Hematopoietic multipotent progenitor cell treated with erythropoietin and hydrocortisone succinate and interleukin-3 and kit ligand, for 15 days (in vitro differentiated cells): Measurements from ENCODE around the gene EEFSEC.

Experiments
- DNase-seq: peaks from one replicate; pipeline ENCODE4 v3.0.0-alpha.2; 2015; ENCODE audit warnings: low spot score

The EEFSEC gene

GRCh38 chr3:128448491-128448890 lies 295.2 kb downstream of the EEFSEC start:
- no peak for DNase-seq

DNA sequence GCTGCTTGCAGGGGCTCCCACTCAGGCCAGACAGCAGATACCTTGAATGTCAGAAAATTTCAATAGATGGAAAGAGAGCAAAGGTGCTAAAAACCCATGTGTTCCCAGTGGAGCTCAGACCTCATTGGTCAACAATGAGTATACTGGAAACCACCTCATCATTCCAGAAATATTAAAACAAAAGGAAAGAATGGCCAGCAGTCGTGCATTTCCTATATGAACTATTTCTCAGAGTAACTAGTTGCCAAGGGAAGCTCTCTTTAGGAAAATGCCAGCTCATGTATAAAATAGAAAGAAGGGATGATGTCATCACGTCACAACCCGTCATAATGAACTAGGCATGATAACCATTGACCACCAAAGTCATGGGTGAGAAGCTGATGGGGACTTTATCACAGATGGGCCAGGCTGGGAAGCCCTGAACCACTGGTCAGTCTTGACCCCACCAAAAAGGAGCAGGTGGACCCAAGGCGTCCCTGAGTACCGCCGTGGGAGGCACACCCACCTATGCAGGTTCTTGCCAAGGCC lies 295.9 kb downstream of the EEFSEC start:
- no peak for DNase-seq

- DNase-seq: no peak
These were observed 298.8 kb downstream of the EEFSEC start for GRCh38 chr3:128452120-128452519.

DNA sequence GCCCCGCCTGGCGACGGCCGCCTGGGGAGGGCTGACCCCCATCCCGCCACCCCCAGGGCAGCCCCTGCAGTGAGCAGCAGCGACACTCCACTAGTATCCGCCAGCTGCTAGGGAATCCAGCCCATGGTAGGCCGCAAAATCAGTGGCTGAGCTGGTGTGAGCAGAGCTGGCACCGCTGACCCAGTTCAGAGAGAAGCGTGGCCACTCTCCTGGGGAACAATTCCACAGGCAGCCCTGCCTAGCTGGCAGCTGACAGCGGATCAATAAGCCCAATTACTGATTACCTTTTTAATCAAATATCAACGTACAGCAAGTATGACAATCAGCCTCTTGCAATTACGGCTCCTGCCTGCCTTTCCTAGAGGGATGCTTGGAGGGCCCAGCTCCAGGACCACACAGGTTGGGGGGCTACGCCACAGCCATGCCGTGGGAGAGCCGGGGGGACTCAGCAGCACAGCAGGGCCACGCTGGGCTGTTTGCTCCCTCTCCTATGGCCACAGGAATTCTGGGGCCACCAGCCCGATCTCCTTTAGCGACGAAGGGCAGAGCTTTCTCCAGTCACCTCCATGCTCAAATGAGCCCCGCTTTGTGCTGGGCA lies 299.5 kb downstream of the EEFSEC start:
- no peak for DNase-seq

GRCh38 chr3:128453501-128454309 lies 300.4 kb downstream of the EEFSEC start:
- DNase-seq: no peak

DNA sequence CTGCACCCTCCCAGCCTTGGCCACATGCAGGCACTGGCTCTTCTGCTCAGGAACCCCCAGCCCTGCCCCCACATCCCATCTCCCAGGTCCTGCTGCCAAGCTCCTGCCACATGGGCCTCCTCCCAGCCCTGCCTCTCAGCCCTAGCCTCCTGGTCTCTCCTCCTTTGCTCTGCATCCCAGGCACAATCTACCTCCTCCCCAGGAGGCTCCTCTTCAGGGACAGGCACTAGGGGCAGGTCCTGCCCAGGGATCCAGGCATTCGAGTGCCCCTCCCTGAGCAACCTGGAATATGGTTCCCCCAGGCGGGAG lies 301.0 kb downstream of the EEFSEC start:
- no peak for DNase-seq

DNA sequence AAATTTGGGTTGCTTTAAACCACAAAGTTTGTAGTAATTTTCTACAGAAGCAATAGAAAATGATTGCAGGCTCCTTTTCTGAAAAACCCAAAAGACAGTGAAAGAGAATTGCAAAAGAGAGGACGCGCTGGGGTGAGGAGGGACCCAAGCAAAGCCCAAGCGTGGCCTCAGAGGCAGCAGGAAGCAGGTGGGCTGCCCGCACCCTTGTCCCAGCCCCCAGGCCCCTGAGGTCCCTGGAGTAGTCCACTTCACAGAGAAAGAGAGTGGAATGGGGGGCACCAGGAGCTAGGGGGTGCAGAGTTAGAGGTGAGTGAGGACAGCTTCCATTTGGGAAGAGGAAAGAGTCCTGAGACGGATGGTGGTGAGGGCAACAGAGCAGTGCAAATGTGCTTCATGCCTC lies 301.8 kb downstream of the EEFSEC start:
- no peak for DNase-seq

- DNase-seq: no peak
These were observed 302.8 kb downstream of the EEFSEC start for GRCh38 chr3:128455786-128456748.

DNA sequence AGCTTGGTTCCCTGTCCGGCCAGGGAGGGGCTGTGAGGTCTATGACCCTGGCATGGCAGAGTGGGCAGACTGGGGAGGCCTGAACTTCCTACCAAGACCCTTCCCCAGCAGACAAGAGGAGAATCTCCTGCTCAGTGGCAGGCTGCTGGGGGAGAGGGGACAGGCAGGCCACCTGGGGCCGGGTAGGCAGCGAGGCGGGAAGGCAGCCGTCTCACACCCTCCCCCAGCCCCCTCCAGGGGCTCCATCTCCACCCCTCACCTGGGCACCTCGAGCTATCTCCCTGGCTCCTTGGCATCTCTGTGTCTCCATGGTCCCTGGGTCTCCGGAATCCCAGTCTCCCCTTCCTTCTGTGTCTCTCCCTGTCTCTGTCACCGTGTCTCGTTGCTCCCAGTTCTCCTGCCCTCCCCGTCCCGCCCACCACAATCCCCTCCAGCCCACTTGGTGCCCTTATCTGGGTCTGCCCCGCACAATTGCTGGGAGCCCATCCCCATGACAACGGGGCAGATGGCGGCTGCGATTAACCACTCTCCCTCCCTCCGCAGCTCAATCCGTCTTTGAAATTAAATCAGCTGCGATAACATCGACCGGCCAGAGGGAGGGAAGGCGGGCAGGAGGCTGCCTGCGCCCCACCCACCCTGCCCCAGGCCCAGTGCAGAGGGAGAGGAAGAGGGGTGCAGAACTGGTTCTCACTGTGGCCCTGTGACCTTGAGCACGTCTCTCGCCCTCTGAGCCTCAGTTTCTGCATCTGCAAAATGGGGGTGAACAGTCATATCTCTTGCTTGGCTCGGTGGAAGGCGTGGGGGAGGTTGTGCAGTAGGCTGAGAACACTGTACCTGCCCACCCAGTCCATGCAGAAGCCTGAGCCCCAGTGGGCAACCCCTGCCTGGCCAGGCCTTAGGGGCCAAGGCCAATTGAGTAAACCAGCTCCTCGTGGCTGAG lies 303.8 kb downstream of the EEFSEC start:
- no peak for DNase-seq

DNA sequence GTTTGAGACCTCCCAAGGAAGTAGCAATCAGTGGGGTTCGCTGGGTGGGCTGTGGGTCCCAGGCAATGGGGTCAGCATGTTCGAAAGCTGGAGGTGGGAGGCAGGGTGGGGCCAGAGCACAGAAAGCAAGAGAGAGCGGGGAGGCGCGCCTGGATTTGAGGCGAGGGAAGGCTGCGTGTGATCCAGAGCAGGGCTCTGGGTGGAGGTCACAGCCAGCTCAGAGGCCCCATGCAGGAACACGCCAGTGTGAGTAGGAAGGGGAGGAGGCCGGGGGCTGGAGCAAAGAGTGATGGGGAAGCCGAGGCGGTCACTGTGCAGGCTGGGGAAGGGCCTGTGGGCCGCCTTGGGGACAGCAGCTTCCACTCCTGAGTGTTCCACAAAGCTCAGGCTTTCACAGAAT lies 304.7 kb downstream of the EEFSEC start:
- DNase-seq: no peak
